ENCODE data around the gene EMSY. TPM values are rescaled to one million over a fixed set of nuclear protein-coding genes. Genes with fewer than 3 reads are reported as not detected.

EMSY gene
- total and polyA plus RNA-seq, 10 donors: 3.8 to 81.8 (median 32.1) TPM

DNA sequence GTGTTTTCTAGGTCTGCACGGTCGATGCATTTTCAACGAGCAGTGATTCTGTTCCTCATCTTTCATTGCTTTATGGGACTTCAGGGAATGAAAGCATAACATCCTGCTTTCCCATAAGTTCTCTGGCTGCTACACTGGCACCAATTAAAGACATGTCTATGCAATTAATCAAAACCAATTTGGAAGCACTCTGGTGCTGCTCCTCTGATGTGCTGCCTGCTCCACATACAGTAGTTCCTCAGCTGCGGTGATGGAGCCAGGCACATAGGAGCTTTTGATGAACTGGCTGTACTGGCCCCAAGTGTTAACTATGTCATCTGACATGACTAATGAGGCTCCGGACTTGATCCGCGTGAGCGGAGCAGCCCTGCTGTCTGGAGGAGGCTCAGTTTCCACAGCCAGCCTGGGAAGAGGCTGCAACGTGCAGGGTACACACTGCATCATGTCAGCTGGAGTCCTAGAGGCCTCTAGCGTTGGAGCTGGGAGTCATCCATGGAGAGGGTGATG, 33.9 kb upstream of the EMSY start:
- Histone ChIP-seq H3K4me1 (no peaks in the 10 kb centered on the region), H3K27ac (no peak overlapping the region), H3K36me3 (no peaks in the 10 kb centered on the region), H3K4me3 (no peak overlapping the region), H3K27me3 (replicated peaks in 1 of 7) (no peaks in the 10 kb centered on the region), H3K9me3 (no peaks in the 10 kb centered on the region)
- 86 to 93% (median 90%) methylated on average over 8 to 10 of the region's 10 CpGs for WGBS, 5 donors
- DNase-seq: no peak
- TF ChIP-seq POLR2AphosphoS5 (IDR thresholded peaks at IDR 0.05) (no peak), POLR2A (IDR thresholded peaks at IDR 0.05) (no peak)
- TF ChIP-seq, protein P1, sequence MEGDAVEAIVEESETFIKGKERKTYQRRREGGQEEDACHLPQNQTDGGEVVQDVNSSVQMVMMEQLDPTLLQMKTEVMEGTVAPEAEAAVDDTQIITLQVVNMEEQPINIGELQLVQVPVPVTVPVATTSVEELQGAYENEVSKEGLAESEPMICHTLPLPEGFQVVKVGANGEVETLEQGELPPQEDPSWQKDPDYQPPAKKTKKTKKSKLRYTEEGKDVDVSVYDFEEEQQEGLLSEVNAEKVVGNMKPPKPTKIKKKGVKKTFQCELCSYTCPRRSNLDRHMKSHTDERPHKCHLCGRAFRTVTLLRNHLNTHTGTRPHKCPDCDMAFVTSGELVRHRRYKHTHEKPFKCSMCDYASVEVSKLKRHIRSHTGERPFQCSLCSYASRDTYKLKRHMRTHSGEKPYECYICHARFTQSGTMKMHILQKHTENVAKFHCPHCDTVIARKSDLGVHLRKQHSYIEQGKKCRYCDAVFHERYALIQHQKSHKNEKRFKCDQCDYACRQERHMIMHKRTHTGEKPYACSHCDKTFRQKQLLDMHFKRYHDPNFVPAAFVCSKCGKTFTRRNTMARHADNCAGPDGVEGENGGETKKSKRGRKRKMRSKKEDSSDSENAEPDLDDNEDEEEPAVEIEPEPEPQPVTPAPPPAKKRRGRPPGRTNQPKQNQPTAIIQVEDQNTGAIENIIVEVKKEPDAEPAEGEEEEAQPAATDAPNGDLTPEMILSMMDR (IDR thresholded peaks at IDR 0.05 in 8 of 11, conservative IDR thresholded peaks at IDR 0.05 in 3 of 11): no peak
- intact Hi-C loops (cut with DNase I; ENCODE audit: low total_unique reads): no loop called here

DNA sequence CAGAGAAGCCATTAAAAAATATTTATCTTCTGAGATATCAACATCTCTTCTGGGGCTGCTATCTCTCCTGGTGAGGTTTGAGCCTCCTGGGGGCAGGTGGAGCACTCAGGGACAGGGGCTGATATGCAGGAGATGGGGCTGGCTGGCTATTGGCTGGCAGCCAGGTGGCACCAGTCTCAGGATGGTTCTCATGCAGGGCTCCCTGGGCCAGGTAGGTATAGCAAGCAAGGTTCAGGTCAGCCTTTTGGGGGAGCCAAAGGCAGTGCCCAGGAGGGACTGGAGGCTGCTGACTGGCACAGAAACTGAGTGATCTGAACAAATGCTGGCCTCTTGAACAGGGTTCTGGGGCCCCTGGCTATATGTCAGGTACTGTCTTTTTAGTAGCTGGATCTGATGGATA, 29.7 kb upstream of the EMSY start:
- no peak for DNase-seq
- H3K36me3 ChIP-seq: no peaks in the 10 kb centered on the region
- H3K4me1 ChIP-seq: no peaks in the 10 kb centered on the region
- no peaks in the 10 kb centered on the region for H3K27me3 ChIP-seq (replicated peaks in 1 of 7)
- no peaks in the 10 kb centered on the region for H3K9me3 ChIP-seq
- TF ChIP-seq POLR2AphosphoS5 (IDR thresholded peaks at IDR 0.05): no peak
- TF ChIP-seq POLR2A (IDR thresholded peaks at IDR 0.05): no peak
- TF ChIP-seq, protein P1 (IDR thresholded peaks at IDR 0.05 in 8 of 11, conservative IDR thresholded peaks at IDR 0.05 in 3 of 11): no peak
- H3K4me3 ChIP-seq: no peak overlapping the region
- no peak overlapping the region for H3K27ac ChIP-seq
- intact Hi-C loops (cut with DNase I; ENCODE audit: low total_unique reads): no loop called here

DNA sequence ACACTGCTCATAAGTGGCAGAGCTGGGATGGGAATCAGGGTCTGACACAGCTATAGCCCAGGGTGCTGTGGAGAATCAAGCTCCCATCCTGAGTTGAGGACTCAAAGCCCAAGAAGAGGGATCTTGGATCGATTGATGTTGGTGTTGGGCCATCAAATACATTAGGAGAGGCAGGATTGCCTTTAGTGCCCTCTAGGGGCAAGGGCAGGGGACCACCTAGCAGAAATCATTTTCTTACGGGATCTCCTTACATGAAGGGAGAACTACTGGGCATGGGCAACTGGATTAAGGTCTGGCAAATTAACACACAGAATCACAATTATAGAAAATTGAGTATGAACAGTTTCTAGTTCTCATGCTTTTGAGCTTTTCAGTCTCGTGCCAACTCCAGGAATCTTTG, 24.9 kb upstream of the EMSY start:
- no peaks in the 10 kb centered on the region for H3K4me1 ChIP-seq
- intact Hi-C loops (cut with DNase I; ENCODE audit: low total_unique reads): no loop called here
- H3K9me3 ChIP-seq: no peaks in the 10 kb centered on the region
- WGBS, 5 donors: 58 to 65% (median 62%) methylated on average over 3 of the region's 3 CpGs
- no peak overlapping the region for H3K4me3 ChIP-seq
- H3K27me3 ChIP-seq (replicated peaks in 1 of 7): no peaks in the 10 kb centered on the region
- no peak for TF ChIP-seq POLR2AphosphoS5 (IDR thresholded peaks at IDR 0.05)
- TF ChIP-seq, protein P1 (IDR thresholded peaks at IDR 0.05 in 8 of 11, conservative IDR thresholded peaks at IDR 0.05 in 3 of 11): peak in 6 of 11 experiments; percentile 20 to 43 (median 34)
- TF ChIP-seq POLR2A (IDR thresholded peaks at IDR 0.05): no peak
- no peaks in the 10 kb centered on the region for H3K36me3 ChIP-seq
- H3K27ac ChIP-seq: no peak overlapping the region
- no peak for DNase-seq

DNA sequence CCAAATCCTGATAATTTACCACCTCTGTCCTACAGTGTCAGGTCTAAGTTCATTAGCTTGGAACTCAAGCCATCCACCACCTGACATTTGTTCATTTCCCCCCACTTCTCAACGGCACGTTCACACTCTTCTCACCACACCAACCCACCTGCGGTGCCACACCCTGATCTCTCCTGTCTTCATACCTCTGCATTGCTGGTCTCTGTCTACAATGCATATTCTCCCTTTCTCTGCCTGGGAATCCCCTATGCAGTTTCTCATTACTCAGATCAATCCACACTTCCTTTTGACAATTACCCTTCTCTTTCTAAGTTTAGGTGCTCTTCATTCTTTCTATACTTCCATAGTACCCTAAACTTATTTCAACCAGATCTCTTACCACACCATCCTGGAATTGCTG, 20.4 kb upstream of the EMSY start:
- TF ChIP-seq, protein P1 (IDR thresholded peaks at IDR 0.05 in 8 of 11, conservative IDR thresholded peaks at IDR 0.05 in 3 of 11): no peak
- TF ChIP-seq POLR2AphosphoS5 (IDR thresholded peaks at IDR 0.05) (no peak), POLR2A (IDR thresholded peaks at IDR 0.05) (no peak)
- Histone ChIP-seq H3K27ac (no peak overlapping the region), H3K36me3 (no peaks in the 10 kb centered on the region), H3K4me3 (no peak overlapping the region), H3K4me1 (no peaks in the 10 kb centered on the region), H3K9me3 (no peaks in the 10 kb centered on the region), H3K27me3 (replicated peaks in 1 of 7) (no peaks in the 10 kb centered on the region)
- intact Hi-C loops (cut with DNase I; ENCODE audit: low total_unique reads): no loop called here
- no peak for DNase-seq
- 46 to 62% (median 57%) methylated on average over 3 of the region's 3 CpGs for WGBS, 5 donors

Data from spleen (tissue), 11 donors.